Heart left ventricle (tissue), 13 donors: Measurements from ENCODE around the gene ST6GALNAC1.

ENCODE experiments used
- CTCF ChIP-seq, 12 donors: fragments of 200-600 bp; sonication (generic) in 4 of 12; IDR thresholded peaks; one replicate each; pipeline versions ENCODE4 v1.5.0 to v1.8.0; 2018 to 2022; ENCODE audit warnings: antibody characterized with exemption in 12 of 12, mild to moderate bottlenecking in 5 of 12
- POLR2A ChIP-seq, 2 donors: fragments of 450-650 bp; IDR thresholded peaks; one replicate each; pipeline ENCODE4 v1.6.1; 2017; ENCODE audit warnings: antibody characterized with exemption in 2 of 2, mild to moderate bottlenecking in 2 of 2, moderate library complexity in 2 of 2
- donor health status: ischemic (EF 13 %, LVEDD 7.1; RV severe dilation, severe dysfunction).
- donor health status: DM: no; HTN: yes; CAD: no.
- donor health status: DM: no; HTN: no; CAD: no.
- donor health status: ischemic (EF 25% LVEDD 6.9; RV normal size, moderate dysfunction).
- donor health status: ischemic (EF 25% LVEDD 5.7; RV mildly dilated, moderate dysfunction).
- donor health status: ischemic (EF 35%, LVEDD 5.7; RV mildly dilated, moderate dysfunction).
- donor health status: nonischemic (EF 11% LVEDD 7.7; RV severe dilation, severe dysfunction).
- donor health status: DM: yes; HTN: yes; CAD: no.
- donor health status: PGD.
- donor health status: ischemic (EF 29% LVEDD 5.4; RV normal size, mild dysfunction).
- donor health status: nonischemic (EF 23%, LVEDD 6.1; RV moderate dilation, normal function).

GRCh38 chr17:76627510-76627909 is 16.0 kb downstream of the ST6GALNAC1 start:
- TF ChIP-seq CTCF (IDR thresholded peaks at IDR 0.05) (no peak), POLR2A (IDR thresholded peaks at IDR 0.05) (no peak)
